ENCODE data around the gene RBM28. TPM values are rescaled to one million over a fixed set of nuclear protein-coding genes. Genes with fewer than 3 reads are reported as not detected.

RBM28 gene
- total and polyA plus RNA-seq, 2 of the 8 experiments (the other 6 are each of a cell fraction or from before 2014, with no cell fraction given): 12.8 to 65.3 TPM

DNA sequence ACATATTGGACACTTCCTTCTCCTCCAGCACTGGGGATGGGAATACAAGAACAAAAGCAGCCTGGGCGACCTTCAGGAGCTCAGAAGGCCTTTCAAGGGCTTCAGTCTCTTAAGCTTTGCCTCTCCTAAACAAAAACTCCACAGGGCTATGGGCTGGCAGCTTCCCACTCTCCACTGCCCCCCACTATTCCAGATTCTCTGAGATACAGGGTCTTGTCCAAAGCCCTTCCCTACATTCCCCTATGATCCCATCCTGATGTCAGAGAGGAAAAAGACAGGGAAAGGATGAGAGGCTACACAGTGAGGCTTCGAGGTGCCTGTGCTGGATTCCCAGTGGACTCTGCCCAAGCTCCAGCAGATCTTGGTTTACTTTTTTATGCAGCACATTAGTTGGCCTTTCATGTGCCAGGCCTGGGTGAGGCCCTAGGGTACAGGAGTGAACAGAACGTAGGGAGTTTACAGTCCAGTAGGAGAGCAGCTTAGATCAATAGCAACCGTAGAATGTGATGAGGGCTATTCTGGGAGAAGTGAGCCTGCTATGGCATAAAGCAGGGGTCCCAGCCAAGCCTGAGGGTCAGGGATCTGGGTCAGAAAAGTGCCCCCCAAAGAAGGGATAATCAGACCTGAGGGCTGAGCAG, 69.3 kb downstream of the RBM28 start:
- Histone ChIP-seq H2BK15ac (ENCODE audit: low read length) (0 out of 2 replicates have a peak overlapping the region, but pooled peaks have one; percentile 63), H3K36me3 (ENCODE audit: control insufficient read depth in 2 of 4, insufficient read depth in 4 of 4, low read length in 3 of 4) (no peaks in the 10 kb centered on the region), H3K27ac (ENCODE audit: low read depth, low read length) (no peak overlapping the region), H2AK5ac (ENCODE audit: low read depth, low read length) (peak overlapping the region; percentile 4; the same call in 1 of the 2 replicates), H3K14ac (ENCODE audit: insufficient read length) (no peak overlapping the region), H3K27me3 (replicated peaks in 1 of 4; ENCODE audit: control insufficient read depth in 3 of 4, extremely low read depth in 1 of 4, insufficient read depth in 3 of 4, low read length in 3 of 4) (peaks cover 0 to 4% (median 1%) of the 10 kb centered on the region in 4 experiments; a peak in 2 of 7 replicates), H2BK12ac (ENCODE audit: low read depth, low read length) (peak overlapping the region; percentile 27; the same call in 1 of the 2 replicates), H2BK20ac (ENCODE audit: low read length) (peak overlapping the region; percentile 90), H3K9ac (replicated peaks in 1 of 4; ENCODE audit: extremely low read depth in 1 of 4, low read depth in 3 of 4, low read length in 3 of 4) (no peak overlapping the region), H3K4me3 (ENCODE audit: extremely low read depth in 1 of 4, insufficient read depth in 2 of 4, low read depth in 3 of 4, low read length in 4 of 4) (no peak overlapping the region), H2BK5ac (ENCODE audit: low read depth, low read length) (peak overlapping the region; percentile 60; the same call in 1 of the 2 replicates), H3K79me1 (ENCODE audit: low read depth, low read length) (no peaks in the 10 kb centered on the region), H4K91ac (replicated peaks; ENCODE audit: insufficient read length, low read length) (peak overlapping the region; percentile 63), H3K23ac (ENCODE audit: insufficient read length) (no peak overlapping the region), H4K20me1 (replicated peaks in 1 of 2; ENCODE audit: control insufficient read depth in 1 of 2, insufficient read depth in 2 of 2, low read length in 2 of 2) (no peaks in the 10 kb centered on the region), H4K5ac (ENCODE audit: insufficient read length, low read depth, low read length) (no peak overlapping the region), H3K56ac (replicated peaks; ENCODE audit: insufficient read length, low read depth, low read length) (no peak overlapping the region), H3K4ac (replicated peaks; ENCODE audit: insufficient read length, low read depth, low read length) (no peak overlapping the region), H4K8ac (ENCODE audit: extremely low read depth, insufficient read depth, low read length) (no peak overlapping the region), H3K79me2 (ENCODE audit: control insufficient read depth in 1 of 2, insufficient read depth in 2 of 2, low read length in 2 of 2) (no peaks in the 10 kb centered on the region), H2BK120ac (replicated peaks; ENCODE audit: low read depth, low read length) (peak overlapping the region; percentile 29), H3K4me1 (replicated peaks in 1 of 4; ENCODE audit: control insufficient read depth in 3 of 4, insufficient read depth in 4 of 4, low read length in 3 of 4) (peaks cover 3 to 15% (median 8%) of the 10 kb centered on the region in 4 experiments; a peak in 6 of 7 replicates), H3K18ac (ENCODE audit: extremely low read depth, low read length) (peak overlapping the region; percentile 71; the same call in 1 of the 2 replicates), H2AFZ (ENCODE audit: low read length) (no peak overlapping the region), H3K4me2 (ENCODE audit: insufficient read depth in 1 of 2, low read depth in 2 of 2, low read length in 2 of 2) (peak overlapping the region in 1 of 2 experiments; percentile 33; a peak in 1 of 4 replicates), H3K9me3 (ENCODE audit: insufficient read depth in 2 of 2, low read depth in 1 of 2, low read length in 1 of 2) (no peaks in the 10 kb centered on the region), H3K23me2 (ENCODE audit: low read depth, low read length) (no peaks in the 10 kb centered on the region)
- DNase-seq (ENCODE audit: low read depth in 1 of 2, low spot score in 2 of 2): no peak
- CTCF ChIA-PET (ENCODE audit: partially characterized antibody): interaction anchor here (1.2 to 1.7 kb wide), 2 partner anchors 9 to 47 kb away, joined by 4 read pairs; no protein-coding TSS in a partner anchor
- 83% methylated on average over 4 of the region's 4 CpGs; no CpG with 5 or more reads in 1 of the 2 experiments for WGBS, 2 experiments (ENCODE audit: extremely low coverage in 1 of 2, insufficient coverage in 1 of 2, insufficient read length in 1 of 2, insufficient replicate concordance in 2 of 2, low coverage in 1 of 2, low lambda C conversion rate in 2 of 2, missing lambda C conversion rate in 1 of 2)
- no peak for FAIRE-seq
- POLR2A ChIA-PET (ENCODE audit: partially characterized antibody): interaction anchor here (2.6 kb wide), 1 partner anchor 10 kb away, joined by 10 read pairs; no protein-coding TSS in a partner anchor
- no peak for TF ChIP-seq JUN (IDR thresholded peaks at IDR 0.05; ENCODE audit: low read depth, low read length)
- TF ChIP-seq SAP30 (IDR thresholded peaks at IDR 0.05; ENCODE audit: insufficient read depth, insufficient replicate concordance, low read length): no peak
- no peak for TF ChIP-seq CEBPB (IDR thresholded peaks at IDR 0.05; ENCODE audit: low read depth, low read length)
- no peak for TF ChIP-seq CBX5 (IDR thresholded peaks at IDR 0.05; ENCODE audit: low read depth, low read length)
- TF ChIP-seq HDAC6 (IDR thresholded peaks at IDR 0.05; ENCODE audit: low read depth, low read length): no peak
- TF ChIP-seq POLR2A (IDR thresholded peaks at IDR 0.05; ENCODE audit: control extremely low read depth in 1 of 2, low read depth in 2 of 2, low read length in 2 of 2): no peak
